IMR-90 (cell line): ENCODE measurements around the gene FAM171A1. TPM values are rescaled to one million over a fixed set of nuclear protein-coding genes. Genes with fewer than 3 reads are reported as not detected.

Source experiments
- ATAC-seq: fragments of 200-7000 bp; cut with Tn5 transposase; 2 replicates; pipeline ENCODE4 v1.9.1; 2020; ENCODE audit warnings: low read depth, mild to moderate bottlenecking, moderate library complexity
- BruUV-seq: library from RNA; stranded (reverse); fragments of 400-500 nt; replicated peaks from 2 replicates; lab custom pipeline; 2021; lab: Mats Ljungman, UMichigan
- CTCF ChIA-PET: fragments of 300-600 bp; formaldehyde crosslinking; extraction: SDS; loops from one replicate; lab custom pipeline; 2021; ENCODE audit warnings: antibody characterized with exemption; lab: Yijun Ruan, JAX
- POLR2A ChIA-PET: fragments of 300-600 bp; sonication (Branson Sonifier 250); formaldehyde crosslinking; loops from one replicate; lab custom pipeline; 2022; ENCODE audit warnings: antibody characterized with exemption; ENCODE audit not compliant: unreplicated experiment; lab: Charles Lee
- DNase-seq: peaks from one replicate; pipeline ENCODE4 v3.0.0; 2013
- H2AFZ ChIP-seq: replicated peaks from 2 replicates; pipeline ENCODE3; 2013; ENCODE audit warnings: low read length, mild to moderate bottlenecking; ENCODE audit not compliant: poor library complexity
- H2AK5ac ChIP-seq: 2 replicates; pipeline ENCODE4 v1.6.1; 2013; ENCODE audit warnings: low read depth, low read length, inconsistent platforms
- H2AK9ac ChIP-seq: replicated peaks from 2 replicates; pipeline ENCODE3; 2013; ENCODE audit warnings: mild to moderate bottlenecking, low read depth, low read length, moderate library complexity; ENCODE audit not compliant: poor library complexity
- H2BK120ac ChIP-seq: 2 replicates; pipeline ENCODE4 v1.6.1; 2013; ENCODE audit warnings: low read depth, low read length, inconsistent platforms
- H2BK15ac ChIP-seq: 3 replicates; pipeline ENCODE4 v1.6.1; 2013; ENCODE audit warnings: low read depth, low read length, inconsistent platforms
- H2BK20ac ChIP-seq: 2 replicates; pipeline ENCODE4 v1.6.1; 2013; ENCODE audit warnings: low read depth, mild to moderate bottlenecking, inconsistent platforms, low read length, moderate library complexity
- H2BK5ac ChIP-seq: 2 replicates; pipeline ENCODE4 v1.6.1; 2013; ENCODE audit warnings: mild to moderate bottlenecking, low read depth, low read length, inconsistent platforms; ENCODE audit not compliant: poor library complexity, severe bottlenecking
- H3K14ac ChIP-seq: replicated peaks from 2 replicates; pipeline ENCODE4 v1.6.1; 2013; ENCODE audit warnings: low read depth, low read length, inconsistent platforms
- H3K18ac ChIP-seq: 2 replicates; pipeline ENCODE4 v1.6.1; 2013; ENCODE audit warnings: low read depth, low read length, control low read depth
- H3K23ac ChIP-seq: 2 replicates; pipeline ENCODE4 v1.6.1; 2013; ENCODE audit warnings: low read depth, low read length, inconsistent platforms
- H3K27ac ChIP-seq: 2 replicates; pipeline ENCODE4 v1.5.1; 2013; ENCODE audit warnings: mild to moderate bottlenecking, control low read depth, low read length; ENCODE audit not compliant: insufficient read depth
- H3K27me3 ChIP-seq: 2 replicates; pipeline ENCODE4 v1.6.1; 2013; ENCODE audit warnings: low read length; ENCODE audit not compliant: control insufficient read depth, insufficient read depth
- H3K36me3 ChIP-seq: 2 replicates; pipeline ENCODE4 v1.6.1; 2013; ENCODE audit warnings: low read length, mixed read lengths; ENCODE audit not compliant: control insufficient read depth, insufficient read depth
- H3K4ac ChIP-seq: 2 replicates; pipeline ENCODE4 v1.6.1; 2013; ENCODE audit warnings: low read depth, low read length, inconsistent platforms
- H3K4me1 ChIP-seq: 2 replicates; pipeline ENCODE4 v1.6.1; 2013; ENCODE audit warnings: low read length, mixed read lengths; ENCODE audit not compliant: control insufficient read depth, insufficient read depth
- H3K4me2 ChIP-seq: 2 replicates; pipeline ENCODE4 v1.6.1; 2013; ENCODE audit warnings: low read depth, mild to moderate bottlenecking, control low read depth, low read length, moderate library complexity
- H3K4me3 ChIP-seq: 2 replicates; pipeline ENCODE4 v1.5.1; 2013; ENCODE audit warnings: low read depth, mild to moderate bottlenecking, control low read depth, low read length, moderate library complexity; ENCODE audit not compliant: insufficient read depth
- H3K56ac ChIP-seq: 2 replicates; pipeline ENCODE4 v1.6.1; 2013; ENCODE audit warnings: low read length, inconsistent platforms; ENCODE audit not compliant: insufficient read depth; ENCODE audit errors: extremely low read depth
- H3K79me1 ChIP-seq, 2 experiments: 2 replicates each; pipeline ENCODE4 v1.6.1; 2013; ENCODE audit warnings: low read length in 2 of 2, inconsistent platforms in 1 of 2, low read depth in 1 of 2
- H3K9ac ChIP-seq: 2 replicates; pipeline ENCODE4 v1.6.1; 2013; ENCODE audit warnings: low read depth, low read length, control low read depth
- H3K9me1 ChIP-seq: 2 replicates; pipeline ENCODE4 v1.6.1; 2013; ENCODE audit warnings: low read length, inconsistent platforms; ENCODE audit not compliant: insufficient read depth
- H3K9me3 ChIP-seq: 2 replicates; pipeline ENCODE4 v1.6.1; 2013; ENCODE audit warnings: low read length; ENCODE audit not compliant: control insufficient read depth, insufficient read depth
- H4K20me1 ChIP-seq: 2 replicates; pipeline ENCODE4 v1.6.1; 2013; ENCODE audit warnings: low read length, inconsistent platforms; ENCODE audit not compliant: insufficient read depth
- H4K5ac ChIP-seq: 2 replicates; pipeline ENCODE4 v1.6.1; 2013; ENCODE audit warnings: mild to moderate bottlenecking, low read depth, low read length, control low read depth
- H4K8ac ChIP-seq, 2 experiments: 2 replicates each; pipeline ENCODE4 v1.6.1; 2013; ENCODE audit warnings: low read depth in 2 of 2, low read length in 2 of 2, control low read depth in 1 of 2, inconsistent platforms in 1 of 2
- H4K91ac ChIP-seq: 2 replicates; pipeline ENCODE4 v1.6.1; 2013; ENCODE audit warnings: low read depth, low read length, inconsistent platforms; ENCODE audit not compliant: insufficient read depth
- BHLHE40 ChIP-seq: fragments of 150-350 bp; IDR thresholded peaks from 2 replicates; pipeline ENCODE4 v1.6.1; 2016; ENCODE audit warnings: mild to moderate bottlenecking, low read depth, low read length
- CEBPB ChIP-seq: IDR thresholded peaks from 2 replicates; pipeline ENCODE4 v1.6.1; 2012; ENCODE audit warnings: low read depth, low read length, improper control_type of control experiment
- CHD1 ChIP-seq: IDR thresholded peaks from 2 replicates; pipeline ENCODE4 v1.6.1; 2012; ENCODE audit warnings: low read depth, low read length, improper control_type of control experiment
- FOS ChIP-seq: fragments of 150-350 bp; IDR thresholded peaks from 2 replicates; pipeline ENCODE4 v1.6.1; 2016; ENCODE audit warnings: low read depth, low read length
- MAFK ChIP-seq: IDR thresholded peaks from 2 replicates; pipeline ENCODE4 v1.6.1; 2012; ENCODE audit warnings: low read depth, low read length, improper control_type of control experiment
- MAZ ChIP-seq: IDR thresholded peaks from 2 replicates; pipeline ENCODE4 v1.6.1; 2012; ENCODE audit warnings: low read depth, mild to moderate bottlenecking, low read length, improper control_type of control experiment, moderate library complexity, borderline replicate concordance
- NFE2L2 ChIP-seq: fragments of 150-350 bp; IDR thresholded peaks from 2 replicates; pipeline ENCODE4 v1.6.1; 2016; ENCODE audit warnings: low read depth, mild to moderate bottlenecking, low read length
- POLR2A ChIP-seq: IDR thresholded peaks from 2 replicates; pipeline ENCODE4 v1.6.1; 2012; ENCODE audit warnings: mild to moderate bottlenecking, low read depth, low read length
- RAD21 ChIP-seq: IDR thresholded peaks from 2 replicates; pipeline ENCODE4 v1.6.1; 2012; ENCODE audit warnings: low read length, improper control_type of control experiment
- RFX5 ChIP-seq: IDR thresholded peaks from 2 replicates; pipeline ENCODE4 v1.8.0; 2012; ENCODE audit warnings: low read depth, mild to moderate bottlenecking, low read length, moderate library complexity
- SMC3 ChIP-seq: fragments of 150-350 bp; IDR thresholded peaks from 2 replicates; pipeline ENCODE4 v1.6.1; 2016; ENCODE audit warnings: low read depth, mild to moderate bottlenecking, antibody characterized with exemption, low read length, moderate library complexity
- USF2 ChIP-seq: fragments of 150-350 bp; IDR thresholded peaks from 2 replicates; pipeline ENCODE4 v1.6.1; 2017; ENCODE audit warnings: mild to moderate bottlenecking, antibody characterized with exemption, low read length, low read depth
- WGBS, 2 experiments: methylation state at CpG; one replicate each; pipeline versions ENCODE4 v1.1.5 to v1.1.7; 2013; ENCODE audit warnings: missing lambda C conversion rate in 2 of 2; ENCODE audit not compliant: insufficient read length in 1 of 2; ENCODE audit errors: extremely low coverage in 2 of 2; 5-methylcytosine and 5-hydroxymethylcytosine counted together
- dilution Hi-C: fragments of 300-500 bp; cut with HindIII; formaldehyde crosslinking; loops from one replicate; pipeline ENCODE4 v1.14.3; 2018; ENCODE audit warnings: low sequenced_read_pairs; ENCODE audit not compliant: unreplicated experiment
- in situ Hi-C: fragments of 300-500 bp; cut with MboI; formaldehyde crosslinking; loops from 3 replicates; pipeline ENCODE4 v1.14.3; 2019; ENCODE audit warnings: low sequenced_read_pairs, inconsistent platforms, mixed read lengths
- intact Hi-C: fragments of 100-400 bp; cut with micrococcal nuclease; formaldehyde crosslinking; loops from 2 replicates; pipeline ENCODE4 v1.10.0; 2022
- polyA plus RNA-seq, 3 experiments: library from polyadenylated mRNA; depleted of rRNA; stranded (reverse); fragments of >200 nt; gene quantifications; 2 replicates each; pipeline ENCODE4 v1.2.3, GENCODE V29; 2012; ENCODE audit warnings: low replicate concordance in 1 of 3
- total RNA-seq: library from RNA; depleted of rRNA; stranded (reverse); fragments of >200 nt; gene quantifications from 2 replicates; pipeline ENCODE4 v1.2.3, GENCODE V29; 2012
- TF ChIP-seq, protein P1 (sequence below): fragments of 150-350 bp; IDR thresholded peaks from 2 replicates; pipeline ENCODE4 v1.6.1; 2016; ENCODE audit warnings: low read depth, mild to moderate bottlenecking, low read length, moderate library complexity, borderline replicate concordance
- TF ChIP-seq, protein P2 (sequence below): conservative IDR thresholded peaks from 2 replicates; pipeline ENCODE4 v1.5.1; 2012; ENCODE audit warnings: mild to moderate bottlenecking, low read depth, low read length, improper control_type of control experiment

FAM171A1 gene
- total and polyA plus RNA-seq, 2 of the 4 experiments (the other 2 are of a cell fraction) = 20.3 to 30.6 TPM

- no peak overlapping the region for H3K56ac ChIP-seq
- no peak overlapping the region for H3K23ac ChIP-seq
- ATAC-seq (no peak), DNase-seq (no peak)
- H4K8ac ChIP-seq = no peak overlapping the region
- no peak overlapping the region for H2BK5ac ChIP-seq
- no peak overlapping the region for H2BK120ac ChIP-seq
- TF ChIP-seq USF2 = no peak
- no peak for TF ChIP-seq MAZ
- no peak for TF ChIP-seq BHLHE40
- TF ChIP-seq NFE2L2 = no peak
- TF ChIP-seq FOS = no peak
- TF ChIP-seq, protein P1, sequence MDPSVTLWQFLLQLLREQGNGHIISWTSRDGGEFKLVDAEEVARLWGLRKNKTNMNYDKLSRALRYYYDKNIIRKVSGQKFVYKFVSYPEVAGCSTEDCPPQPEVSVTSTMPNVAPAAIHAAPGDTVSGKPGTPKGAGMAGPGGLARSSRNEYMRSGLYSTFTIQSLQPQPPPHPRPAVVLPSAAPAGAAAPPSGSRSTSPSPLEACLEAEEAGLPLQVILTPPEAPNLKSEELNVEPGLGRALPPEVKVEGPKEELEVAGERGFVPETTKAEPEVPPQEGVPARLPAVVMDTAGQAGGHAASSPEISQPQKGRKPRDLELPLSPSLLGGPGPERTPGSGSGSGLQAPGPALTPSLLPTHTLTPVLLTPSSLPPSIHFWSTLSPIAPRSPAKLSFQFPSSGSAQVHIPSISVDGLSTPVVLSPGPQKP = no peak
- TF ChIP-seq, protein P2, sequence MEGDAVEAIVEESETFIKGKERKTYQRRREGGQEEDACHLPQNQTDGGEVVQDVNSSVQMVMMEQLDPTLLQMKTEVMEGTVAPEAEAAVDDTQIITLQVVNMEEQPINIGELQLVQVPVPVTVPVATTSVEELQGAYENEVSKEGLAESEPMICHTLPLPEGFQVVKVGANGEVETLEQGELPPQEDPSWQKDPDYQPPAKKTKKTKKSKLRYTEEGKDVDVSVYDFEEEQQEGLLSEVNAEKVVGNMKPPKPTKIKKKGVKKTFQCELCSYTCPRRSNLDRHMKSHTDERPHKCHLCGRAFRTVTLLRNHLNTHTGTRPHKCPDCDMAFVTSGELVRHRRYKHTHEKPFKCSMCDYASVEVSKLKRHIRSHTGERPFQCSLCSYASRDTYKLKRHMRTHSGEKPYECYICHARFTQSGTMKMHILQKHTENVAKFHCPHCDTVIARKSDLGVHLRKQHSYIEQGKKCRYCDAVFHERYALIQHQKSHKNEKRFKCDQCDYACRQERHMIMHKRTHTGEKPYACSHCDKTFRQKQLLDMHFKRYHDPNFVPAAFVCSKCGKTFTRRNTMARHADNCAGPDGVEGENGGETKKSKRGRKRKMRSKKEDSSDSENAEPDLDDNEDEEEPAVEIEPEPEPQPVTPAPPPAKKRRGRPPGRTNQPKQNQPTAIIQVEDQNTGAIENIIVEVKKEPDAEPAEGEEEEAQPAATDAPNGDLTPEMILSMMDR = no peak
- TF ChIP-seq MAFK = no peak
- no peak for TF ChIP-seq CEBPB
- no peak for TF ChIP-seq RFX5
- TF ChIP-seq SMC3 = no peak
- no peak for TF ChIP-seq RAD21
- no peak for TF ChIP-seq POLR2A
- TF ChIP-seq CHD1 = no peak
- no CpG with 5 or more reads among the region's 4 CpGs for WGBS, 2 experiments
- H4K5ac ChIP-seq = no peak overlapping the region
- no peaks in the 10 kb centered on the region for H4K20me1 ChIP-seq
- POLR2A ChIA-PET = no interaction called here
- H3K4ac ChIP-seq = no peak overlapping the region
- H2AFZ ChIP-seq = no peak overlapping the region
- CTCF ChIA-PET = no interaction called here
- peaks cover 16% of the 10 kb centered on the region for H3K27me3 ChIP-seq
- H3K79me1 ChIP-seq = no peaks in the 10 kb centered on the region
- no peak overlapping the region for H4K91ac ChIP-seq
- no peak overlapping the region for H3K4me3 ChIP-seq
- dilution Hi-C loops (no loop called here), in situ Hi-C loops (no loop called here), intact Hi-C loops (no loop called here)
- no peaks in the 10 kb centered on the region for H3K9me1 ChIP-seq
- no peak overlapping the region for H3K27ac ChIP-seq
- no peak overlapping the region for H2BK20ac ChIP-seq
- no peak overlapping the region for H2AK5ac ChIP-seq
- no peaks in the 10 kb centered on the region for H3K4me1 ChIP-seq
- no peak overlapping the region for H3K18ac ChIP-seq
- no peak overlapping the region for H3K14ac ChIP-seq
- no peak overlapping the region for H2BK15ac ChIP-seq
- no peaks in the 10 kb centered on the region for H3K9me3 ChIP-seq
- H2AK9ac ChIP-seq = no peak overlapping the region
- no peak overlapping the region for H3K9ac ChIP-seq
- H3K4me2 ChIP-seq = no peak overlapping the region
- no peaks in the 10 kb centered on the region for H3K36me3 ChIP-seq
- BruUV-seq = no TSS peak
These were observed 39.9 kb upstream of the FAM171A1 start for GRCh38 chr10:15411010-15411409.
